Fibroblast of skin of right biceps (primary cell): ENCODE measurements around the gene AIP.
A peak's percentile ranks its signal among the peaks of the same experiment; 100 is the strongest.

ENCODE experiments used
- DNase-seq: peaks from one replicate; pipeline ENCODE4 v3.0.0-alpha.2; 2013

AIP gene

DNA sequence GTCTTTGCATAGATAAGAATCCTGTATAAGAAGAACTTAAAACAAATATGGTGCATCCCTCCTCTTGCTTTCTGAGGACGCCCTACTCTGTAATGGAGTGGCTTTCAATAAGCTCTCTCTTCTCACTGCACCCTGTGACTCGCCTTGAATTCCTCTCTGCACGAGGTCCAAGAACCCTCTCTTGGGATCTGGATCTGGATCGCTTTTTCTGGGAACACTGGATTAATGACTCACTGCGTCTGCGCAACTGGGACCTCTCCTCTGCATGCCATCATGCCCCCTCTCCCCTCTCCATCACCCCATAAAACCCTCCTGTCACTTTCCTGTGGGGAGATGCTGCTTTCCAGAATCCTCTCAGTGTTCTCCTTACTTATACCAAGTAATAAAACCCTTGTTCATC, 55.5 kb downstream of the AIP start:
- peak; percentile 14 for DNase-seq

DNA sequence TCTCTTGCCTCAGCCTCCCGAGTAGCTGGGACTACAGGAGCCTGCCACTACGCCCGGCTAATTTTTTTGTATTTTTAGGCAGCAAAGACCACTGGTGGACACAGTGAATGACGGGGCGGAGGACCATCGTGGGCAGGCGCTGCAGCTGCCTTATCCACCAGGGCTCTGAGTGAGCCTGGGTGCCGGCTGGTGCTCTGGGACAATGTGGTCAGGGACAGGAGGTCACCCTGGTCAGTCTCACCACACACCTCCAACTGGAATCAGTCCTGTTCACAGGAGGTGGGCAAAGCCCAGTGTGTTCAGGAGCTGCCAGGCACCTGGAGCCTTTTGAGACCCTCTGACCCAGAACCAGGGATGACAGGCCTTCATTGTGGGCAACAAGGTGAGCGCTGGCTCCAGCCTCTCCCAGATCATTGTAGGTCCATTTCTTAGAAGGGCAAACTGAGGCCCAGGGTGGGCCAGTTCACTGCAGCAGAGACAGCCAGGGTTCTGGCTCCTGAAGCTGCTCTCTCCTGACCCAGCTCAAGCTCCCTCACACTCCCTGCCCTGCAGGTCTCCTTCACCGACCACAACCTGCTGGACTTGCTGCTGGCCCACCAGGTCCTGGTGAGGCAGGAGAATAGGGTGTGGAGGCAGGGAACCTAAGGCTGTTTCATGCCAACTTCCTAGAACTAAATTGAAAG, 56.1 kb downstream of the AIP start:
- no peak for DNase-seq

DNA sequence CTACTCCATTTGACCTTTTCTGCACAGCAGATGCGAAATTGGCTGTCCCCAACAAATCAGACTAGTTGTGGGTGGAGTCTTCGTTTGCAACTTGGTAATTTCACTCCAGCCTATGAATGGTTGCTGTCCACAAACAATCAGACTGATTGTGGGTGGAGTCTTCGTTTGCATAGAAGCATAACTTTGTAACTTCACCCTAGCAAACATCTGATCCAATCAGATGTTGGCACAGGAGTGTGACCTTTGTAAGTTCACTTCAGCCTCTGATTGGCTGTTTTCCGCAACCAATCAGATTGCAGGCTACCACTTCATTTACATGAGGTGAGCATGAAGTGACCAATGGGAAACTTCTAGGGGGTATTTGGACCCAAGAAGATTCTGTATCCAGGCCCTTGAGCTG, 56.7 kb downstream of the AIP start:
- no peak for DNase-seq
